Astrocyte of the spinal cord (primary cell): ENCODE measurements around the gene ATP13A3.

Source experiments
- DNase-seq: peaks from one replicate; pipeline ENCODE4 v3.0.0; 2011; ENCODE audit warnings: low read depth, low spot score
- H3K4me3 ChIP-seq: 2 replicates; pipeline ENCODE4 v1.5.1; 2011; ENCODE audit warnings: low read depth, mild to moderate bottlenecking, low read length, moderate library complexity
- CTCF ChIP-seq: IDR thresholded peaks from 2 replicates; pipeline ENCODE4 v1.5.1; 2012; ENCODE audit warnings: low read depth, mild to moderate bottlenecking, low read length, inconsistent platforms
- in situ Hi-C: cut with HindIII; loops from 2 replicates; pipeline ENCODE4 v1.10.0; 2017; ENCODE audit warnings: low sequenced_read_pairs

Gene ATP13A3

GRCh38 chr3:194357681-194358080, 129.1 kb downstream of the ATP13A3 start:
- DNase-seq, result no peak
- H3K4me3 ChIP-seq, result no peak overlapping the region
- in situ Hi-C loops, result no loop called here
- TF ChIP-seq CTCF, result no peak

GRCh38 chr3:194355379-194355778, 131.4 kb downstream of the ATP13A3 start:
- H3K4me3 ChIP-seq, result no peak overlapping the region
- no peak for DNase-seq
- in situ Hi-C loops, result no loop called here
- TF ChIP-seq CTCF, result no peak

GRCh38 chr3:194354315-194354714, 132.5 kb downstream of the ATP13A3 start:
- H3K4me3 ChIP-seq, result no peak overlapping the region
- no peak for TF ChIP-seq CTCF
- in situ Hi-C loops, result no loop called here
- no peak for DNase-seq
